Endothelial cell of umbilical vein (primary cell): ENCODE data around the gene BORCS5. TPM values are rescaled to one million over a fixed set of nuclear protein-coding genes. Genes with fewer than 3 reads are reported as not detected.
A peak's percentile ranks its signal among the peaks of the same experiment; 100 is the strongest.

Experiments
- BruUV-seq: library from RNA; stranded (reverse); fragments of 400-500 nt; replicated peaks from 2 replicates; lab custom pipeline; 2021; lab: Mats Ljungman, UMichigan
- CTCF ChIA-PET: fragments of 300-600, 350-600 bp; sonication (Branson Sonifier 250); formaldehyde crosslinking; loops from one replicate; lab custom pipeline; 2021; ENCODE audit warnings: antibody characterized with exemption, inconsistent platforms; lab: Charles Lee
- POLR2A ChIA-PET: fragments of 300-600, 350-600 bp; sonication (Branson Sonifier 250); formaldehyde crosslinking; loops from one replicate; lab custom pipeline; 2021; ENCODE audit warnings: antibody characterized with exemption, inconsistent platforms; lab: Charles Lee
- DNase-seq: peaks from one replicate; pipeline ENCODE4 v3.0.0-alpha.2; 2011; ENCODE audit warnings: low read depth, low spot score
- FAIRE-seq: peaks from 2 replicates; lab custom pipeline; 2011; peaks lifted over from hg19 to GRCh38; lab: Jason Lieb, UNC
- H2AFZ ChIP-seq: 2 replicates; pipeline ENCODE4 v1.6.0; 2012; ENCODE audit warnings: low read depth, low read length, control low read depth, inconsistent platforms
- H3K27ac ChIP-seq: 2 replicates; pipeline ENCODE4 v1.5.1; 2011; ENCODE audit warnings: low read depth, mild to moderate bottlenecking, control low read depth, low read length, moderate library complexity; ENCODE audit not compliant: insufficient read depth
- H3K27me3 ChIP-seq, 2 experiments: 2 replicates each; pipeline versions ENCODE4 v1.6.0 to v1.6.1; 2011; ENCODE audit warnings: low read length in 2 of 2, mixed read lengths in 1 of 2; ENCODE audit not compliant: control insufficient read depth in 2 of 2, insufficient read depth in 2 of 2
- H3K36me3 ChIP-seq, 2 experiments: 2 replicates in 1 of 2; 3 replicates in 1 of 2; pipeline ENCODE4 v1.5.1; 2011; ENCODE audit warnings: low read length in 2 of 2, mild to moderate bottlenecking in 1 of 2, moderate library complexity in 1 of 2; ENCODE audit not compliant: control insufficient read depth in 2 of 2, insufficient read depth in 2 of 2; ENCODE audit errors: extremely low read depth in 1 of 2
- H3K4me1 ChIP-seq: 3 replicates; pipeline ENCODE4 v1.5.1; 2011; ENCODE audit warnings: mild to moderate bottlenecking, low read length; ENCODE audit not compliant: control insufficient read depth, insufficient read depth; ENCODE audit errors: extremely low read depth
- H3K4me2 ChIP-seq: 2 replicates; pipeline ENCODE4 v1.6.1; 2011; ENCODE audit warnings: low read length, control low read depth, mixed read lengths; ENCODE audit not compliant: insufficient read depth
- H3K4me3 ChIP-seq, 3 experiments: fragments of 200-600 bp in 1 of 3; sonication (generic), shearing (Covaris generic) in 1 of 3; replicated peaks in 1 of 3; 2 replicates each; pipeline ENCODE4 v1.5.1; 2011 to 2016; ENCODE audit warnings: control low read depth in 3 of 3, low read length in 3 of 3, mild to moderate bottlenecking in 2 of 3, inconsistent platforms in 1 of 3, low read depth in 1 of 3, moderate library complexity in 1 of 3; ENCODE audit not compliant: insufficient read depth in 1 of 3
- H3K79me2 ChIP-seq: 2 replicates; pipeline ENCODE4 v1.6.0; 2012; ENCODE audit warnings: low read length, inconsistent platforms; ENCODE audit not compliant: control insufficient read depth, insufficient read depth
- H3K9ac ChIP-seq: replicated peaks from 2 replicates; pipeline ENCODE3; 2011; ENCODE audit warnings: low read length, control low read depth; ENCODE audit not compliant: insufficient read depth; ENCODE audit errors: extremely low read depth
- H3K9me1 ChIP-seq: replicated peaks from 3 replicates; pipeline ENCODE4 v1.6.0; 2011; ENCODE audit warnings: mild to moderate bottlenecking, low read length; ENCODE audit not compliant: control insufficient read depth, insufficient read depth; ENCODE audit errors: extremely low read depth
- H3K9me3 ChIP-seq: replicated peaks from 2 replicates; pipeline ENCODE4 v1.5.1; 2012; ENCODE audit warnings: low read length, inconsistent platforms; ENCODE audit not compliant: control insufficient read depth, insufficient read depth
- H4K20me1 ChIP-seq: replicated peaks from 2 replicates; pipeline ENCODE3; 2011; ENCODE audit warnings: mild to moderate bottlenecking, low read length; ENCODE audit not compliant: control insufficient read depth, insufficient read depth; ENCODE audit errors: extremely low read depth
- CTCF ChIP-seq, 2 donors: IDR thresholded peaks; 1 replicate in 1 of 2; 2 replicates in 1 of 2; pipeline ENCODE4 v1.5.1; 2011; ENCODE audit warnings: low read length in 2 of 2, mild to moderate bottlenecking in 2 of 2, moderate library complexity in 2 of 2, control low read depth in 1 of 2, inconsistent platforms in 1 of 2, low read depth in 1 of 2; ENCODE audit not compliant: insufficient read depth in 1 of 2; ENCODE audit errors: extremely low read depth in 1 of 2
- GATA2 ChIP-seq: IDR thresholded peaks from 2 replicates; pipeline ENCODE4 v1.7.0; 2011; ENCODE audit warnings: low read depth, mild to moderate bottlenecking, moderate library complexity, mixed read lengths, low read length; ENCODE audit not compliant: insufficient read length, insufficient read depth
- JUN ChIP-seq: IDR thresholded peaks from 2 replicates; pipeline ENCODE4 v1.6.1; 2011; ENCODE audit warnings: borderline replicate concordance, low read depth; ENCODE audit not compliant: insufficient read length, insufficient read depth
- POLR2A ChIP-seq: IDR thresholded peaks from 2 replicates; pipeline ENCODE4 v1.6.1; 2012; ENCODE audit warnings: low read depth, mild to moderate bottlenecking, control low read depth, low read length
- dilution Hi-C: fragments of 300-500 bp; cut with MboI; formaldehyde crosslinking; loops from one replicate; pipeline ENCODE4 v1.15.0; 2019; ENCODE audit warnings: low sequenced_read_pairs; ENCODE audit not compliant: extremely low pct_ligation_motif_present
- intact Hi-C: fragments of 100-400 bp; cut with micrococcal nuclease; formaldehyde crosslinking; loops from one replicate; pipeline ENCODE4 v1.10.0; 2022
- polyA plus RNA-seq, 4 experiments: library from polyadenylated mRNA; depleted of rRNA in 3 of 4; stranded (reverse) in 3 of 4; unstranded in 1 of 4; fragments of >200 nt; gene quantifications; 2 replicates each; pipeline versions ENCODE4 v1.2.1 to v1.2.3, GENCODE V29; 2011 to 2012; ENCODE audit warnings: missing spikeins in 1 of 4
- total RNA-seq: library from RNA; stranded (reverse); gene quantifications from 2 replicates; pipeline ENCODE4 v1.2.3, GENCODE V29; 2021

BORCS5 gene
- total and polyA plus RNA-seq, 2 donors (not counting 3 experiments of a cell fraction or from before 2014, with no cell fraction given) = 8.3 to 10.5 TPM

- POLR2A ChIA-PET = interaction anchor here (0.6 to 1.4 kb wide), 2 partner anchors 60 to 70 kb away, joined by 3 to 6 read pairs; no protein-coding TSS in a partner anchor
- no peaks in the 10 kb centered on the region for H4K20me1 ChIP-seq
- no TSS peak for BruUV-seq
- H3K4me1 ChIP-seq = peaks cover 8% of the 10 kb centered on the region
- no peak overlapping the region for H3K4me3 ChIP-seq
- peak overlapping the region; percentile 48 for H3K27ac ChIP-seq
- intact Hi-C loops (loop anchor here (1.0 to 2.0 kb wide), 3 partner anchors 61 to 291 kb away; partner anchors contain the start of gene LRP6), dilution Hi-C loops (loop anchor here (25.0 kb wide), 1 partner anchor 241 kb away; no protein-coding TSS in a partner anchor)
- FAIRE-seq (peak; percentile 87), DNase-seq (peak; percentile 71)
- H3K9me1 ChIP-seq = no peaks in the 10 kb centered on the region
- H3K79me2 ChIP-seq = peaks cover 19% of the 10 kb centered on the region
- peaks cover 0 to 12% of the 10 kb centered on the region in 2 experiments for H3K36me3 ChIP-seq
- no peak overlapping the region for H3K9ac ChIP-seq
- H3K27me3 ChIP-seq = no peaks in the 10 kb centered on the region
- H3K4me2 ChIP-seq = peak overlapping the region; percentile 23
- TF ChIP-seq JUN = peak; percentile 25
- no peak for TF ChIP-seq GATA2
- TF ChIP-seq POLR2A = no peak
- TF ChIP-seq CTCF (IDR thresholded peaks at IDR 0.05; ENCODE audit: extremely low read depth in 1 of 2, insufficient read depth in 1 of 2, low read depth in 1 of 2, low read length in 2 of 2) = peak; percentile 49 to 61
- CTCF ChIA-PET = interaction anchor here (0.7 to 7.2 kb wide), 31 partner anchors 9 to 1557 kb away, joined by 3 to 155 read pairs (median 4); partner anchors contain the start of genes LRP6 and MANSC1
- H2AFZ ChIP-seq = no peak overlapping the region
- no peaks in the 10 kb centered on the region for H3K9me3 ChIP-seq
These were observed 29.1 kb upstream of the BORCS5 start for GRCh38 chr12:12327802-12328201.
